ENCODE results near the gene SLC4A11.

DNA sequence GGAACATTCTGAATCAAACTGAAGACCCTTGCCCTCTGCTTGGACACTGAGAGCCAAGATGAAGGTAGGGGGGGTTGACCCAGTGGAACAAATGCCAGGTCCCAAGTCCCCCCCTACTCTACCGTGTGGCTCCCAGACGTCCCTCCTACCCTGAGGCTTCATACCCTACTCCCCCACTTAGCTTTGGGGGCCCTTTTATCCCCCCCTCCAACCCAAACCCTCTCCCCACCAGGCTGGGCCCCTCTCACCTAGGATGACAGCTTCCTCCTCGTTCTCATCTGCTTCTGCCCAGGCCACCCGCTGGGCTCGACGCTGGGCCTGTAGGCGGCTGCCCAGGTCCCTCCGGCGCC, 36.0 kb downstream of the SLC4A11 start:
- TF ChIP-seq POLR2A (IDR thresholded peaks at IDR 0.05) (no peak), EP300 (IDR thresholded peaks at IDR 0.05; ENCODE audit: low read depth) (no peak)
- TF ChIP-seq, protein P1, sequence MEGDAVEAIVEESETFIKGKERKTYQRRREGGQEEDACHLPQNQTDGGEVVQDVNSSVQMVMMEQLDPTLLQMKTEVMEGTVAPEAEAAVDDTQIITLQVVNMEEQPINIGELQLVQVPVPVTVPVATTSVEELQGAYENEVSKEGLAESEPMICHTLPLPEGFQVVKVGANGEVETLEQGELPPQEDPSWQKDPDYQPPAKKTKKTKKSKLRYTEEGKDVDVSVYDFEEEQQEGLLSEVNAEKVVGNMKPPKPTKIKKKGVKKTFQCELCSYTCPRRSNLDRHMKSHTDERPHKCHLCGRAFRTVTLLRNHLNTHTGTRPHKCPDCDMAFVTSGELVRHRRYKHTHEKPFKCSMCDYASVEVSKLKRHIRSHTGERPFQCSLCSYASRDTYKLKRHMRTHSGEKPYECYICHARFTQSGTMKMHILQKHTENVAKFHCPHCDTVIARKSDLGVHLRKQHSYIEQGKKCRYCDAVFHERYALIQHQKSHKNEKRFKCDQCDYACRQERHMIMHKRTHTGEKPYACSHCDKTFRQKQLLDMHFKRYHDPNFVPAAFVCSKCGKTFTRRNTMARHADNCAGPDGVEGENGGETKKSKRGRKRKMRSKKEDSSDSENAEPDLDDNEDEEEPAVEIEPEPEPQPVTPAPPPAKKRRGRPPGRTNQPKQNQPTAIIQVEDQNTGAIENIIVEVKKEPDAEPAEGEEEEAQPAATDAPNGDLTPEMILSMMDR (IDR thresholded peaks at IDR 0.05): no peak
